GM11168 (cell line): ENCODE data around the gene RAB27B.
"Not testable (repeated sequence)": the region's sequence is repeated elsewhere in the genome, so short reads cannot be mapped to it uniquely, and the experiment has no call there.

Experiments used
- in situ Hi-C: fragments of 300-500 bp; cut with MboI; formaldehyde crosslinking; loops from one replicate; pipeline ENCODE4 v1.12.0; 2022; ENCODE audit warnings: low sequenced_read_pairs; ENCODE audit not compliant: unreplicated experiment

Gene RAB27B

DNA sequence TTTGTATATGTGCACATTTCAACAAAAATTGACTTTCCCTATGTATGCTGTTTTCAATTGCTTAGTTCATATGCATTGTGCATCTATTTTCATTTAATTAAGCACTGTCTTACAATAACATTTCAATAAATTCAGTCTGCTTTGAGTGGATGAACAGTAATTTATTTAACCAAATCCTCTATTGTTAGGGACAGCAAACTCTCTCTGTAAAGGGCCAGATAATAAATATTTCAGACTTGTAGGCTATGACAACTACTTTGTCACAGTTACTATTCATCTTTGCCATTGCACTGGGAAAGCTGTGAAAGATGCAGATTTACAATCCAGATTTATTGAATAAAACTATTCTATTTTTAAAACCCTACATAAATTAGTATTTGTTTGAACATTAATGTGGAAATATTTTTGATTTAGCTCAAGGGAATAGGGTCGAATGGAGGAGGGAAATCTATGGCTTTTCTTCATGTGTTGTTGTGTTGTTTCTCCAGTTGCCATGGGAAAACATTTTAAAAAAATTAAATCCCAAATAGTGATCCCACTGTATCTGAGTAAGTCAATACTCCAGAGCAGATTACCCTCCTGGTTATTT is 14.2 kb upstream of the RAB27B start:
- in situ Hi-C loops, result no loop called here

GRCh38 chr18:54815086-54815485 is 13.2 kb upstream of the RAB27B start:
- in situ Hi-C loops, result no loop called here

DNA sequence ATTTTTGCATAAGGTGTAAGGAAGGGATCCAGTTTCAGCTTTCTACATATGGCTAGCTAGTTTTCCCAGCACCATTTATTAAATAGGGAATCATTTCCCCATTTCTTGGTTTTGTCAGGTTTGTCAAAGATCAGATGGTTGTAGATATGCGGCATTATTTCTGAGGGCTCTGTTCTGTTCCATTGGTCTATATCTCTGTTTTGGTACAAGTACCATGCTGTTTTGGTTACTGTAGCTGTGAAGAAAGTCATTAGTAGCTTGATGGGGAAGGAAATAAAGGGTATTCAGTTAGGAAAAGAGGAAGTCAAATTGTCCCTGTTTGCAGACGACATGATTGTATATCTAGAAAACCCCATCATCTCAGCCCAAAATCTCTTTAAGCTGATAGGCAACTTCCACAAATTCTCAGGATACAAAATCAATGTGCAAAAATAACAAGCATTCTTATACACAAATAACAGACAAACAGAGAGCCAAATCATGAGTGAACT is 7.4 kb upstream of the RAB27B start:
- in situ Hi-C loops, result not testable (repeated sequence)

GRCh38 chr18:54822872-54823845 is 5.1 kb upstream of the RAB27B start:
- in situ Hi-C loops, result no loop called here

GRCh38 chr18:54824761-54825160 is 3.5 kb upstream of the RAB27B start:
- in situ Hi-C loops, result no loop called here

GRCh38 chr18:54825601-54826344 is 2.5 kb upstream of the RAB27B start:
- in situ Hi-C loops, result no loop called here

DNA sequence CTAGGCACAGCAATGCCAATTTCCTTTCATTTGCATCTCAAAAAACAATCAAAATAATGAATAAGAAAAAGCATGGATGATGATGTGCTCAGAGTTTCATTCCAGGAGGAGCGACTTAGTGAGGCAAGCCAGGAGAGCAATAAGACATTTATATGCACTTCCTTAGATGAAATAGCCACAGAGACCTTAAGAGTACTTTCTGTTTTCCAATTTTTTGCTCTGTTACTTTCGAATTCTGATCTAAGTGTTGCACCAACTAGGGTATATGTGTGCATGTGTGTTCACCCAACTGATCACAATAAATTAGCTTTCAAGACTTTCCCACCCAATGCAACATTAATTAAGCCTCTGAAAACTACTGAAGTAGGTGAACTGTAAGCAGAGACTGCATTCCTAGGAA is 709 bp downstream of the RAB27B start:
- in situ Hi-C loops, result no loop called here

GRCh38 chr18:54829856-54830255 is 1.6 kb downstream of the RAB27B start:
- in situ Hi-C loops, result no loop called here

DNA sequence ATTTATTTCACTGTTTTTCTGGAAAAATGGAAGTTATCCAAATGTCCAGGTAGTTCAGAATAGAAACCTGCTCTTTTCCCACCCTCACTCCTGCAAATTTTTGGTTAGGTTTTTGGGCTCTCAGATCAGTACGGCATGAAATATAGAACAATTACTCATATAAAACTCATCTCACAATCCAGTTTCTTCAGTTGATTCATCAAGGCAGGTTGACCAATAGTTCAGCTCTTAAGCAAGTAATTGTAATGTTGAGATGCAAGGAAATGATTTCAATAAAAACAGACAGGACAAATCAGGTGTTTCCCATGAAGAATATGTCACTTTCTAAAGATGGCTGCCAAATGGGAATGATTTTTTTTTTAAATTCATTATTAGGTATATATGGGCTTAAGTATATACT is 2.0 kb downstream of the RAB27B start:
- in situ Hi-C loops, result no loop called here

DNA sequence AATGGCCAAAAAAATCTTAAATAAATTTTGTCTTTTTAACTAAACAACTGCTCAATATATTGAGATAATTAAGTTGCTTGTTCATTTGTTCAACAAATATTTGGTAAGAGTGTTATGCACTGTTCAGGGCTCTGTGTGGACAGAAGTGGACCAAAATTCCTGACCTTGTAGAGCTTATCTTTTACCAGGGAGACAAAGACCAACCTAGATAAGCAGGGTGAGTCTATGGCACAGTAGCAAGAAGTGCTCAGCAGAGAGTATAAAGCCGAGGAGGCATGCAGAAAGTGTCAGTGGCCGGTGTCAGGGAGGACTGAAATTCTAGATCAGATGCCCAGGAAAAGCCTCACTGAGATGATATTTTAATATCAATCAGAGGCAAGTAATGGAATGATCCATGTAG is 2.6 kb downstream of the RAB27B start:
- in situ Hi-C loops, result no loop called here

GRCh38 chr18:54835944-54836343 is 7.7 kb downstream of the RAB27B start:
- in situ Hi-C loops, result no loop called here

GRCh38 chr18:54843314-54843713 is 15.0 kb downstream of the RAB27B start:
- in situ Hi-C loops, result no loop called here

GRCh38 chr18:54845787-54846186 is 17.5 kb downstream of the RAB27B start:
- in situ Hi-C loops, result no loop called here

GRCh38 chr18:54848121-54848520 is 19.8 kb downstream of the RAB27B start:
- in situ Hi-C loops, result no loop called here

DNA sequence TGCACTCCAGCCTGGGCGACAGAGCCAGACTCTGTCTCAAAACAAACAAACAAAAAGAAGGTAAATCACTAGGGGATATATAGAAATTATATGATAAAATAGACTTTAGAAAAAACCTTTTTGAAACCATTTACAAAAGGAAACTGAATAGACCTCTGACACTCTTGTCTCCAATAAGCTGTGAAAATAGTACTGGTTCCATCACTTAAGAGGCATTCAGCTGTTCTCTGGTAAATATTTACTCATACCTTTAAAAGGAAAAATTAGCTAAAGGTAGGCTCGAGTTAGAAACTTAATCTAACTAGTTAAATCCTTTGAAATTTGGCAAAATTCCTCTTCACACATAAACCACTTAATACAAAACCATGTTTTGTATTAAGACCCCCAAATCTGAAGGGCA is 21.4 kb downstream of the RAB27B start:
- in situ Hi-C loops, result no loop called here

- in situ Hi-C loops, result no loop called here
These were observed 22.3 kb downstream of the RAB27B start for GRCh38 chr18:54850598-54850997.

- in situ Hi-C loops, result no loop called here
These were observed 24.8 kb downstream of the RAB27B start for GRCh38 chr18:54852780-54853675.

DNA sequence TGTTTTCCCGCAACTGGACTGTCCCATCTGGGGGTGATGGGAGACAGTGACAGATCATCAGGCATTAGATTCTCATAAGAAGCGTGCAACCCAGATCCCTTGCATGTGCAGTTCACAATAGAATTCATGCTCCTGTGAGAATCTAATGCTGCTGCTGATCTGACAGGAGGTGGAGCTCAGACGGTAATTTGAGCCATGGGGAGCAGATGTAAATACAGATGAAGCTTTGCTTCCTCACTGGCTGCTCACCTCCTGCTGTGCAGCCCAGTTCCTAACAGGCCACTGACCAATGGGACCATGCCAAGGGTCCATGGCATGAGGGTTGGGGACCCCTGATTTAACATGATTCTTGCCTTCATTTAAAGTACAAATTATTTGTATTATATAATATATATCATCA is 26.8 kb downstream of the RAB27B start:
- in situ Hi-C loops, result not testable (repeated sequence)

DNA sequence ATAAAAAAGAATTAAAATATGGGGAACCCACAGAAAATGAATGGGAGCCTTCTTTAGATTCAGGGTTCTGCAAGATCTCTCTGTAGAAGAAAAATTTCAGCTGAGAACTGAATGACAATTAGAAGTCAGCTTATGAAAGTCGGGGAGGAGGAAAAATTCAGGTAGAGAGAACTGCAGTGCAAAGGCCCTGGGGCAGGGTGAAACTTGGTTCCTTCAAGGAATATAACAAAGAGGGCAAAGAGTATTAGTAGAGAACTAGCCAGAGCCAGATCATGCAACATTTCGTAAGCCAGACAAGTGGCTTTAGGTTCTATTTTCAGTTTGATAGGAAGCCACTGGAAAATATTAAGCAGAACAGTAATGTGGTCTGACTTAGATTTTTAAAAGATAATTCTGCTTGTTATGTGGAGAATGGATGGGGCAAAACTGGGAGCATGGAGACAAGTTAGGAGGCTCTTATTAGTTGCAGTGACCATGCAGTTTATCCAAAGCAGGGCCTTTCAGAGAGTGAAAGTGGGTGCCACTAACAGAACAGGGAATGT is 27.9 kb downstream of the RAB27B start:
- in situ Hi-C loops, result no loop called here

GRCh38 chr18:54857499-54857898 is 29.2 kb downstream of the RAB27B start:
- in situ Hi-C loops, result no loop called here
